HepG2 (cell line): ENCODE measurements around the gene STUB1. TPM values are rescaled to one million over a fixed set of nuclear protein-coding genes. Genes with fewer than 3 reads are reported as not detected.
A peak's percentile ranks its signal among the peaks of the same experiment; 100 is the strongest.

Source experiments
- CCDC6 ChIP-seq: sonication (generic); formaldehyde crosslinking; IDR thresholded peaks from 2 replicates; pipeline ENCODE4 v1.8.1; 2022; ENCODE audit warnings: mild to moderate bottlenecking, missing genetic modification reagents, moderate library complexity
- HIVEP1 ChIP-seq: sonication (generic); formaldehyde crosslinking; IDR thresholded peaks from 2 replicates; pipeline ENCODE4 v1.4.0; 2020; ENCODE audit warnings: mild to moderate bottlenecking, missing genetic modification reagents
- HMG20B ChIP-seq: conservative IDR thresholded peaks from 2 replicates; pipeline ENCODE4 v1.6.1; 2016; ENCODE audit warnings: missing genetic modification reagents, missing compliant biosample characterization
- JARID2 ChIP-seq: sonication (generic); formaldehyde crosslinking; IDR thresholded peaks from 2 replicates; pipeline ENCODE4 v1.8.1; 2023; ENCODE audit warnings: missing genetic modification reagents, inconsistent platforms; ENCODE audit not compliant: insufficient replicate concordance
- MXD4 ChIP-seq: IDR thresholded peaks from 2 replicates; pipeline ENCODE4 v1.6.1; 2016; ENCODE audit warnings: mild to moderate bottlenecking, missing biosample characterization, missing genetic modification reagents
- MYC ChIP-seq: sonication (generic); formaldehyde crosslinking; IDR thresholded peaks from 2 replicates; pipeline ENCODE4 v1.9.0; 2021; ENCODE audit warnings: missing genetic modification reagents, borderline replicate concordance
- RXRB ChIP-seq: IDR thresholded peaks from 2 replicates; pipeline ENCODE4 v1.6.1; 2016; ENCODE audit warnings: borderline replicate concordance, missing genetic modification reagents, missing compliant biosample characterization
- SALL1 ChIP-seq: sonication (generic); formaldehyde crosslinking; IDR thresholded peaks from 2 replicates; pipeline ENCODE4 v1.8.0; 2022; ENCODE audit warnings: mild to moderate bottlenecking, missing genetic modification reagents
- SP5 ChIP-seq: IDR thresholded peaks from 2 replicates; pipeline ENCODE4 v1.6.1; 2016; ENCODE audit warnings: low read depth, borderline replicate concordance
- TBX2 ChIP-seq: sonication (generic); formaldehyde crosslinking; IDR thresholded peaks from 2 replicates; pipeline ENCODE4 v1.5.0; 2020; ENCODE audit warnings: missing genetic modification reagents, mild to moderate bottlenecking, borderline replicate concordance
- TMF1 ChIP-seq: sonication (generic); formaldehyde crosslinking; IDR thresholded peaks from 2 replicates; pipeline ENCODE4 v1.8.1; 2022; ENCODE audit warnings: low read depth, missing genetic modification reagents
- ZBTB7B ChIP-seq: sonication (generic); formaldehyde crosslinking; IDR thresholded peaks from 2 replicates; pipeline ENCODE4 v1.4.0; 2020; ENCODE audit warnings: missing genetic modification reagents
- ZNF124 ChIP-seq: sonication (generic); formaldehyde crosslinking; IDR thresholded peaks from 2 replicates; pipeline ENCODE4 v1.4.0; 2020; ENCODE audit warnings: missing genetic modification reagents
- ZNF496 ChIP-seq: sonication (generic); formaldehyde crosslinking; IDR thresholded peaks from 2 replicates; pipeline ENCODE4 v1.8.1; 2023; ENCODE audit warnings: mild to moderate bottlenecking, moderate library complexity, missing genetic modification reagents; ENCODE audit not compliant: insufficient replicate concordance
- ZNF510 ChIP-seq: sonication (generic); formaldehyde crosslinking; IDR thresholded peaks from 2 replicates; pipeline ENCODE4 v1.4.0; 2020; ENCODE audit warnings: low read depth, mild to moderate bottlenecking, missing genetic modification reagents
- ZNF614 ChIP-seq: IDR thresholded peaks from 2 replicates; pipeline ENCODE4 v1.6.1; 2018; ENCODE audit warnings: missing biosample characterization, missing genetic modification reagents, inconsistent platforms, borderline replicate concordance
- ZNF839 ChIP-seq: sonication (generic); formaldehyde crosslinking; IDR thresholded peaks from 2 replicates; pipeline ENCODE4 v1.4.0; 2020; ENCODE audit warnings: missing genetic modification reagents, mild to moderate bottlenecking, borderline replicate concordance
- ZNF850 ChIP-seq: sonication (generic); formaldehyde crosslinking; conservative IDR thresholded peaks from 2 replicates; pipeline ENCODE4 v1.9.0; 2021; ENCODE audit warnings: mild to moderate bottlenecking, missing genetic modification reagents
- polyA plus RNA-seq, 8 experiments: library from polyadenylated mRNA; depleted of rRNA in 3 of 8; stranded (reverse) in 7 of 8; unstranded in 1 of 8; fragments of >200 nt; fragmentation: Illumina TruSeq in 4 of 8; extraction: Trizol in 4 of 8; gene quantifications; 2 replicates each; pipeline versions ENCODE4 v1.2.1 to v1.2.3, GENCODE V29; 2011 to 2016; ENCODE audit warnings: low read depth in 4 of 8, missing spikeins in 1 of 8, mixed read lengths in 1 of 8; ENCODE audit not compliant: insufficient read depth in 1 of 8
- total RNA-seq, 5 experiments: library from RNA; depleted of rRNA; stranded (reverse); fragments of >200 nt; fragmentation: Illumina TruSeq; extraction: Trizol; gene quantifications; 2 replicates each; pipeline ENCODE4 v1.2.3, GENCODE V29; 2016; ENCODE audit warnings: low read depth in 1 of 5
- TF ChIP-seq, protein P1 (sequence below), 2 experiments: sonication (generic) in 1 of 2; formaldehyde crosslinking in 1 of 2; IDR thresholded peaks; 2 replicates each; pipeline versions ENCODE4 v1.5.1 to v1.6.1; 2011 to 2020; ENCODE audit warnings: borderline replicate concordance in 1 of 2, low read depth in 1 of 2, low read length in 1 of 2, mild to moderate bottlenecking in 1 of 2, missing genetic modification reagents in 1 of 2, moderate library complexity in 1 of 2
- TF ChIP-seq, protein P2 (sequence below): sonication (generic); formaldehyde crosslinking; IDR thresholded peaks from 2 replicates; pipeline ENCODE4 v1.8.1; 2023; ENCODE audit warnings: missing genetic modification reagents, inconsistent platforms, borderline replicate concordance

STUB1 gene
- total and polyA plus RNA-seq, 2 of the 13 experiments (the other 11 are each of a cell fraction or from before 2014, with no cell fraction given) = 52.9 to 78.2 TPM

DNA sequence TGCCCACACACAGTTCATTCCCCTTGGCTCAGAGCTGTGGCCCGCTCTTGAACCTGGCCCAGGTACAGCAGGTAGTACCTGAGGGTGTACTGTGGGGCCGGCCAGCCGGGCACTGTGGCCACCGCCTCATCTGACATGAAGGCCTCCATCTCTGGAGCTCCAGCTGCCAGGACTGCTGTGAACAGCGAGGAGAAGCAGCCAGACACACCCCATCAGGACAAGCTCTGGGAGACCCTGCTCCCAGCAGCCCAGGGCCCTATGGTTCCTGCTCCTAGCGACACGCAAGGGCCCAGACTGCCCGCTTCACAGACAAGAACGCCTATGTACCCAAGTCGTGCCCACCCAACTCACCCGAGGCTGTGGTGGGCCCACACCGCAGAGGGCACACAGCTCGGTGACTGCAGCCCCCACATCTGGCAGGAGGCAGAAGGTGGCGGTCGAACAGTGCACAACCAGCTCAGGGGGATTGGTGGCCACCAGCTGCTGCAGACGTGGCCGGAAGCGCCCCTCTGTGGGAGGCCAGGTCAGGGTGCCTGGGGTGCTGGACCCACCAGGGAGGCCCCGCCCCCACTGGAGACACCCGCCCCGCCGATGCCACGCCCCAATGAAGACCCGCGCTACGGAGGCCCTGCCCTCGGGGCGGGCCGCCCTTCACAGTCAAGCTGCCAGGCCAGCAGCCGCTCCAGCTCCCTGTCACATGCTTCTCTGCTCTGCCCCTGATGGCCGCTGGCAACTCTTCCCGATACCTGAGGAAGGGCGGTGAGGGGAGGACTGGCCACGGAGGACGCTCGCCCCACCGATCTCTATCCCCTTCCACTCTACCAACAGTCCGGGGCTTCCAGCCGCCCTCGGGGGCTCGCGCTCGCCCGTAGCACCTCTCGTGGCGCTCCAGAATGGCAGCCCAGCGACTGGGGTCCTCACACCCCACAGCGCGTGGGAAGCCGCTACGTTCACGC, 1.1 kb upstream of the STUB1 start (continued):
- TF ChIP-seq, protein P1, sequence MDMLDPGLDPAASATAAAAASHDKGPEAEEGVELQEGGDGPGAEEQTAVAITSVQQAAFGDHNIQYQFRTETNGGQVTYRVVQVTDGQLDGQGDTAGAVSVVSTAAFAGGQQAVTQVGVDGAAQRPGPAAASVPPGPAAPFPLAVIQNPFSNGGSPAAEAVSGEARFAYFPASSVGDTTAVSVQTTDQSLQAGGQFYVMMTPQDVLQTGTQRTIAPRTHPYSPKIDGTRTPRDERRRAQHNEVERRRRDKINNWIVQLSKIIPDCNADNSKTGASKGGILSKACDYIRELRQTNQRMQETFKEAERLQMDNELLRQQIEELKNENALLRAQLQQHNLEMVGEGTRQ (IDR thresholded peaks at IDR 0.05; ENCODE audit: low read depth, low read length) = no peak
- TF ChIP-seq, protein P1 (CRISPR knock-in tag; IDR thresholded peaks at IDR 0.05; ENCODE audit: borderline replicate concordance) = no peak
- TF ChIP-seq JARID2 (CRISPR knock-in tag) = peak; percentile 42
- TF ChIP-seq CCDC6 (CRISPR knock-in tag) = no peak
- TF ChIP-seq ZNF510 (CRISPR knock-in tag) = no peak
- TF ChIP-seq SALL1 = peak; percentile 56; the same call in 1 of the 2 replicates
- TF ChIP-seq ZNF496 (CRISPR knock-in tag) = no peak
- TF ChIP-seq, protein P2, sequence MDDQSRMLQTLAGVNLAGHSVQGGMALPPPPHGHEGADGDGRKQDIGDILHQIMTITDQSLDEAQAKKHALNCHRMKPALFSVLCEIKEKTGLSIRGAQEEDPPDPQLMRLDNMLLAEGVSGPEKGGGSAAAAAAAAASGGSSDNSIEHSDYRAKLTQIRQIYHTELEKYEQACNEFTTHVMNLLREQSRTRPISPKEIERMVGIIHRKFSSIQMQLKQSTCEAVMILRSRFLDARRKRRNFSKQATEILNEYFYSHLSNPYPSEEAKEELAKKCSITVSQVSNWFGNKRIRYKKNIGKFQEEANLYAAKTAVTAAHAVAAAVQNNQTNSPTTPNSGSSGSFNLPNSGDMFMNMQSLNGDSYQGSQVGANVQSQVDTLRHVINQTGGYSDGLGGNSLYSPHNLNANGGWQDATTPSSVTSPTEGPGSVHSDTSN (CRISPR knock-in tag) = no peak
- TF ChIP-seq ZNF614 (CRISPR knock-in tag) = peak; percentile 35; the same call in 1 of the 2 replicates
- peak; percentile 32; the same call in 1 of the 2 replicates for TF ChIP-seq ZNF839
- TF ChIP-seq HMG20B (CRISPR knock-in tag) = 0 out of 2 replicates have a peak, but pooled peaks have one; percentile 15
- TF ChIP-seq SP5 (CRISPR knock-in tag) = peak; percentile 52; the same call in 1 of the 2 replicates
- peak; percentile 61 for TF ChIP-seq MYC
- 0 out of 2 replicates have a peak, but pooled peaks have one; percentile 43 for TF ChIP-seq MXD4 (CRISPR knock-in tag)
- peak; percentile 65 for TF ChIP-seq TBX2 (CRISPR knock-in tag)
- TF ChIP-seq TMF1 = peak; percentile 30; the same call in 1 of the 2 replicates
- TF ChIP-seq ZNF124 (CRISPR knock-in tag) = no peak
- TF ChIP-seq HIVEP1 = 0 out of 2 replicates have a peak, but pooled peaks have one; percentile 21
- no peak for TF ChIP-seq ZNF850 (CRISPR knock-in tag)
- TF ChIP-seq ZBTB7B (CRISPR knock-in tag) = peak; percentile 81
- peak; percentile 24; the same call in 1 of the 2 replicates for TF ChIP-seq RXRB (CRISPR knock-in tag)
